ENCODE results near the gene INPP5J.

- no peak for TF ChIP-seq POLR2A (IDR thresholded peaks at IDR 0.05; ENCODE audit: extremely low read depth, insufficient read length)
- no peak for TF ChIP-seq CTCF (IDR thresholded peaks at IDR 0.05; ENCODE audit: low read depth, low read length)
- TF ChIP-seq MAX (IDR thresholded peaks at IDR 0.05; ENCODE audit: low read depth, low read length): no peak
- no peak for TF ChIP-seq MYC (IDR thresholded peaks at IDR 0.05; ENCODE audit: low read depth, low read length)
Measured at GRCh38 chr22:31095637-31096249, 27.0 kb upstream of the INPP5J start.
